ENCODE measurements around the gene SERPING1.

The SERPING1 gene

DNA sequence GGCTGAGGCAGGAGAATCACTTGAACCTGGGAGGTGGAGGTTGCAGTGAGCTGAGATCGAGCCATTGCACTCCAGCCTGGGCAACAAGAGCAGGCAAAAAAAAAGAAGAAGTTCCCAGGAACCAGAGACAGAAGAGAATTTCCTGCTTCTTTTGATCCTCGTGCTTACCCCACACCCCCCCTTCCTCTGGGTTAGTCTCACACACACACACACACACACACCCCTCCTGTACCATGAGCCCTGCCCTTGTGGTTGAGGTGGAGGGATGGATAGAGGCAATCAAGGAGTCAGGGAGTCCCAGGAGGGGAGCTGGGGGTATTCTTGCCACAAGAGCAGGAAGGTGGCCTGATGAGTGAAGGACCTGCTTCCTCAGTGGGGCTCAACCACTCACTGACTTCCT lies 25.9 kb upstream of the SERPING1 start:
- peaks cover 7% of the 10 kb centered on the region; the same call in 1 of the 2 replicates for H3K4me1 ChIP-seq (ENCODE audit: insufficient read depth, low read length)
- no peaks in the 10 kb centered on the region for H3K36me3 ChIP-seq (ENCODE audit: insufficient read depth, low read length)
- H3K9ac ChIP-seq (ENCODE audit: low read depth, low read length): no peak overlapping the region
- H3K9me3 ChIP-seq (ENCODE audit: control insufficient read depth, insufficient read depth, low read length): no peaks in the 10 kb centered on the region

DNA sequence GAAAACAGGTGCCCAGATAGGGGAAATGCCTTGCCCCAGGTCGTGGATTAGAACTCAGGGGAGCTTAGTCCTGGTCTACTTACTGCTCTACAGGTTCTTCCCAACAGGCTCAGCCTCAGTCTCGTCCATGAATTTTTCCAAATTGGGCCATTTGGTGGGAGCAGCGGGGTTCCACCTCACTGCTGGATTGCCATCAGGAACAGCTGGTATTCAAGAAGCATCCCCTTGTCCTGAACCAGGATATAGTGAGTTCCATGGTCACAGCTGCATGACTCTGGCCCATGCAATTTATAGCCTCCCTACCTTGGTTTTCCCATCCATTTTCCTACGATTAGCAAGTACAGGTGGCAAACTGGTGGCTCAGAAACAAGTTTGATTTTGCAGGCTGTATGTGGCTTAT lies 23.4 kb upstream of the SERPING1 start:
- Histone ChIP-seq H3K4me1 (ENCODE audit: insufficient read depth, low read length) (peaks cover 7% of the 10 kb centered on the region; the same call in 1 of the 2 replicates), H3K9me3 (ENCODE audit: control insufficient read depth, insufficient read depth, low read length) (no peaks in the 10 kb centered on the region), H3K9ac (ENCODE audit: low read depth, low read length) (no peak overlapping the region), H3K36me3 (ENCODE audit: insufficient read depth, low read length) (no peaks in the 10 kb centered on the region)

DNA sequence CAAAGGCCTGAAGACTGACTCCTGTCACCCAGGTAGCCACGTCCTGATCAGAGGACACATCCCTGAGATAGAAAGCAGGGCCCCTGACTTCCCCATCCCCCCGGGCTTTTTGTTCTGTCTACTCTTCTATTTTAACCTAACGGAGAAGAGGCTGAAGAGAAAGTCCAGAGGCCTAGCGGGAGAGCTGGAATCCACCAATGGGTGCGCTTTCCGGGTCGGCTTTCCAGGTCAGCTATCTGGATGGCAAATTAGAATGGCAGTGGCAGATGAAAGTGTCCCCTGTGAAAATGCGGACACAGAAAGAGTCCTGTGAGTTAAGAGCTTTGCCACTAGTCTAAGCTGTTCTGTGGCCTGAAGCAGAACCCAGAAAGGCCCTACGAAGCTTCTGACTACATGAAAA lies 13.1 kb upstream of the SERPING1 start:
- Histone ChIP-seq H3K36me3 (ENCODE audit: insufficient read depth, low read length) (no peaks in the 10 kb centered on the region), H3K9me3 (ENCODE audit: control insufficient read depth, insufficient read depth, low read length) (0 out of 2 replicates have a peak, but pooled peaks cover 3% of the 10 kb centered on the region), H3K9ac (ENCODE audit: low read depth, low read length) (no peak overlapping the region), H3K4me1 (ENCODE audit: insufficient read depth, low read length) (peaks cover 5% of the 10 kb centered on the region; the same call in 1 of the 2 replicates)

DNA sequence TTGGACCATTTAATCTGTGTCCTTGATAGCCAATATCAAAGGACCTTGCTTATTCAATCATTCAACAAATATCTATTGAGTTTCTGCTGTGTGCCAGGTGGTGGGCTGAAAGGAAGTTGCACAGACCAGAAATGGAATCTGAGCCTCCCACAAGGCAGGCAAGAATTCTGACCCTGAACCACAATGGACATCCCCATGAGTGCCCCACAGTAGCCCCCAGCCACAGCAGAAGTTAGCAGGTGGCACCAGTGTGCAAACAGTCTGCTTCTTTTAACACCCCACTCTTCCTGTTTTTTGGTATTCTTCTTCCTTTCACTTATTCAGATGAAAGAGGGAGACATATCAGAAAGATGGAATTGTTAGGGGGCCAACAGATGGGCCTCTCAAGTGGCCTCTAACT lies 12.2 kb upstream of the SERPING1 start:
- Histone ChIP-seq H3K4me1 (ENCODE audit: insufficient read depth, low read length) (peaks cover 5% of the 10 kb centered on the region; the same call in 1 of the 2 replicates), H3K36me3 (ENCODE audit: insufficient read depth, low read length) (no peaks in the 10 kb centered on the region), H3K9me3 (ENCODE audit: control insufficient read depth, insufficient read depth, low read length) (0 out of 2 replicates have a peak, but pooled peaks cover 3% of the 10 kb centered on the region), H3K9ac (ENCODE audit: low read depth, low read length) (no peak overlapping the region)

DNA sequence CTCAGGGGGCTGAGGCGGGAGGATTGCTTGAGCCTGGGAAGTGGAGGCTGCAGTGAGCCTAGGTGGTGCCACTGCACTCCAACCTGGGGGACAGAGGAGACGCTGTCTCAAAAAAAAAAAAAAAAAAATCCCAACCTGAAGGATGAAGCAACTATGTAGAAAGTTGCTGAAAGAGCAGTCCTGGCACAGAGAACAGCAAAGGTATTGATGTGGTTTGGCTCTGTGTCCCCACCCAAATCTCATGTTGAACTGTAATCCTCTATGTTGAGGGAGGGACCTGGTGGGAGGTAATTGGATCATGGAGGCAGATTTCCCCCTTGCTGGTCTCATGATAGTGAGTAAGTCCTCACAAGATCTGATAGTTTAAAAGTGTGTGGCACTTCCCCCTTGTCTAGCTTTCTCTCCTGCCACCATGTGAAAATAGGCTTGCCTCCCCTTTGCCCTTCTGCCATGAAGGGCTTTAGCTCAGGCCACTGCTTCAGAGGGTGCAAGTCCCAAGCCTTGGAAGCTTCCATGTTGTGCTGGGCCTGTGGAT lies 10.7 kb upstream of the SERPING1 start:
- 0 out of 2 replicates have a peak, but pooled peaks cover 3% of the 10 kb centered on the region for H3K9me3 ChIP-seq (ENCODE audit: control insufficient read depth, insufficient read depth, low read length)
- H3K36me3 ChIP-seq (ENCODE audit: insufficient read depth, low read length): no peaks in the 10 kb centered on the region
- peaks cover 5% of the 10 kb centered on the region; the same call in 1 of the 2 replicates for H3K4me1 ChIP-seq (ENCODE audit: insufficient read depth, low read length)
- H3K9ac ChIP-seq (ENCODE audit: low read depth, low read length): no peak overlapping the region

DNA sequence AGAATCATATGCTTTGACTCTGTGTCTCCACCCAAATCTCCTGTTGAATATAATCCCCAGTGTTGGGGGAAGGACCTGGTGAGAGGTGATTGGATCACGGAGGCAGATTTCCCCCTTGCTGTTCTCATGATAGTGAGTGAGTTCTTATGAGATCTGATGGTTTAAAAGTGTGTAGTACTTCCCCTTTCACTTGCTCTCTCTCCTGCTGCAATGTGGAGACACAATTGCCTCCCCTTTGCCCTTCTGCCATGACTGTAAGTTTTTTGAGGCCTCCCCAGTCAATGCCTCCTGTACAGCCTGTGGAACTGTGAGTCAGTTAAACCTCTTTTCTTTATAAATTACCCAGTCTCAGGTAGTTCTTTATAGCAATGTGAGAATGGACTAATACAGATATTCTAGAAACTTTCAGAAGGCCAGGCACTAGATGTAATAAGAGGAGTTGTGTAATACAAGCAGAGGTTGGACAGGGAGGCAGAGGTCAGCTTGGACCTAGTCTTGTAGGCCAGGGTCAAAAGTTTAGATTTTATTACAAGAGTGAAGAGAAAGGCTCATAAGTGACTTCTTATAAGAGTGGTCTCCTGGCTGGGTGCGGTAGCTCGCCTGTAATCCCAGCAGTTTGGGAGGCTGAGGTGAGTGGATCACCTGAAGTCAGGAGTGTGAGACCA lies 9.3 kb upstream of the SERPING1 start:
- no peak overlapping the region for H3K9ac ChIP-seq (ENCODE audit: low read depth, low read length)
- 0 out of 2 replicates have a peak, but pooled peaks cover 3% of the 10 kb centered on the region for H3K9me3 ChIP-seq (ENCODE audit: control insufficient read depth, insufficient read depth, low read length)
- H3K4me1 ChIP-seq (ENCODE audit: insufficient read depth, low read length): peaks cover 5% of the 10 kb centered on the region; the same call in 1 of the 2 replicates

DNA sequence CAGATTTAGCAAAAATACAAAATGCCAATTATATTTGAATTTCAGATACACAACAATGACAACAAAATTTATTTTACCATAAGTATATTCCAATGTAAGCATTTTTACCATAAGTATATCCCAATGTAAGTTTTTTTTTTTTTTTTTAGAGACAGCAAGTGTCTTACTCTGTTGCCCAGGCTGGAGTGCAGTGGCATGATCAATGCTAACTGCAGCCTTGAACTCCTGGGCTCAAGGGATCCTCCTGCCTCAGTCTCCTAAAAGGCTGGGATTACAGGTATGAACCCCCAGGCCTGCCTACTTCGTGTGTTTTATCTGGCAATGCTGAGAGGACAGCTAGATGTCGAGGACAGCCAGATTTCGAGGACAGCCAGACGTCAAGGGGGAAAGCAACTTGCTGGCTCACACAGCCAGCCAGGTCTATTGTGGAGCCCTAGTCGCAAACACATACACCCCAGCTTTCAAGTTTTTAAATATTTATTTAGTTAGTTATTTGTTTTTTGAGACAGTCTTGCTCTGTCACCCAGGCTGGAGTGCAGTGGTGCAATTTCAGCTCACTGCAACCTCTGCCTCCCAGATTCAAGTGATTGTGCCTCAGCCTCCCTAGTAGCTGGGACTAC lies 1.1 kb upstream of the SERPING1 start:
- H3K9ac ChIP-seq (ENCODE audit: low read depth, low read length): no peak overlapping the region
- H3K4me1 ChIP-seq (ENCODE audit: insufficient read depth, low read length): peaks cover 17% of the 10 kb centered on the region
- no peaks in the 10 kb centered on the region for H3K9me3 ChIP-seq (ENCODE audit: control insufficient read depth, insufficient read depth, low read length)
- H3K36me3 ChIP-seq (ENCODE audit: insufficient read depth, low read length): no peaks in the 10 kb centered on the region

More for the DNA sequence above, 9.3 kb upstream of the SERPING1 start:
- H3K36me3 ChIP-seq (ENCODE audit: insufficient read depth, low read length): no peaks in the 10 kb centered on the region

DNA sequence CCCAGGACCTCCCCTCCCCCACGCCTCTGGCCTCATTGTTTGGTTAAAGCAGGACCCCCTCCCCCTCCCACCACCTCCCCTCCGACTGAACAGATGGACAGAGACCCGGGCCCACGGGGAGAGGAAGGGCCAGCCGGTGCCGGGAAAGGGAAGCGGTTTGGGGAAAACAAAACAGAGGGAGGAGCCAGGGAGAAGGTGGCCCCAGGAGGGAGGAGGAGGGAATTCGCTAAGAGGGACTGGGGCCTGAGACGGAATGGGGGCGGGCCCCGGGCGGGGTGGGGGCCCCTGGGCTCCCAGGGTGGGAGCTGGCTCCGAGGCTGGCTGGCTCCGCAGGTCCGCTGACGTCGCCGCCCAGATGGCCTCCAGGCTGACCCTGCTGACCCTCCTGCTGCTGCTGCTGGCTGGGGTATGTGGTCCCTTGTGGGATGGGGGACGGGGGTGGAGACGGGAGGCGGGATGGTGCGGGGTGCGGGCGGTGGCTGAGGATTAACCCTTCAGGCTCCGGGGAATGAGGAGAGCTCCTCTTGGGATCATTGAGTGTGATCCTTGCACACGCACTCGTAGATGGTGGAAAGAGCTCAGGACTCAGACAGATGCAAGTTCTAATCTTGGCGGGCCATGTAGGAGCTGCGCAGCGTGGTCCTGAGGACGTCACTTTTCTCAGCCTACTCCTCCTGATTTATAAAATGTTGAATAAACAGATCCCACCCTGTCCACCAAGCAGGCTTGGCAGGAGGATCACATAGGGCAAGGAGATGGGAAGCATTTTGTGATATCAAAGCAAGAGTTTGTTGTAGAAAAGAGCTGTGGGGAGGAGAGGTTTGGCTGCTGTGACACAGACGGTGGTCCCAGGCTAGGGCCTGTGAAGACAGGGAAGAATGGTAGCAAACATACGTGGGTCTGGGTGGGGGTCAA lies 688 bp downstream of the SERPING1 start:
- peak overlapping the region; percentile 46; the same call in 1 of the 2 replicates for H3K9ac ChIP-seq (ENCODE audit: low read depth, low read length)
- H3K4me1 ChIP-seq (ENCODE audit: insufficient read depth, low read length): peaks cover 17% of the 10 kb centered on the region
- H3K36me3 ChIP-seq (ENCODE audit: insufficient read depth, low read length): no peaks in the 10 kb centered on the region
- H3K9me3 ChIP-seq (ENCODE audit: control insufficient read depth, insufficient read depth, low read length): no peaks in the 10 kb centered on the region

DNA sequence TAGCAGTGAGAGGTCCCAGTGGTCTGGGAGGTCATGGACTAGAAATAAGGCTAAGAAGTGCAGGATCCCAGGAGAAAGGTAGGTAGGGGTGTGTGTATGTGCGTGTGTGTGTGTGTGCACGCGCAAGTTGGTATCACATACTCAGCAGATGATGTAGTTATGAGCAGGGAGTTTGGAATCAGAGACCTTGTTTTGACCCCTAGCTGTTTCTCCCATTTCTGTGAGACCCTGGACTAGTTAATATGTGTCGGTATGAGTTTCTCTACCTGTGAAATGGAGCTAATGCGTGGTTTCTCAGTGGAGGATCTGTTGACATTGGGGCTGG lies 1.3 kb downstream of the SERPING1 start:
- no peaks in the 10 kb centered on the region for H3K9me3 ChIP-seq (ENCODE audit: control insufficient read depth, insufficient read depth, low read length)
- H3K4me1 ChIP-seq (ENCODE audit: insufficient read depth, low read length): peaks cover 17% of the 10 kb centered on the region
- H3K36me3 ChIP-seq (ENCODE audit: insufficient read depth, low read length): no peaks in the 10 kb centered on the region
- H3K9ac ChIP-seq (ENCODE audit: low read depth, low read length): peak overlapping the region; percentile 46; the same call in 1 of the 2 replicates

DNA sequence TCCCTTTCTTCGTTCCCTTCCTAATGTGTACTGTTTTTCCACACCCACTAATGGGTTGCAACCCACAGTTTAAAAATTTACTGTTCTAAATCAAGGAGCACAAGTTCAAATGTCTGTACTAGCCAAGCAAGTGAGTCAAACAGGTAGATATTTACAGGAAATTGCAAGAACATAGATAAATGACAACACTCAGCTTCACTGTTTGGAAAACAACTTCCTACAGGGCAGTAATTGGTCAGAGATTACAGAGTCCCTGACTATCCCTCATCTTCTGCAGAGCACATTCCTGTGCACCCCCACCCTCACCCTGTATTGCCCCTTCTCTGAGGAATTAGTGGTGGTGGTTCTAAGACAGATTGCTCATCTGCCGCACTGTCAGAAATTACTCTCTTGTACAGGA lies 1.9 kb downstream of the SERPING1 start:
- Histone ChIP-seq H3K4me1 (ENCODE audit: insufficient read depth, low read length) (peaks cover 17% of the 10 kb centered on the region), H3K36me3 (ENCODE audit: insufficient read depth, low read length) (no peaks in the 10 kb centered on the region), H3K9me3 (ENCODE audit: control insufficient read depth, insufficient read depth, low read length) (no peaks in the 10 kb centered on the region), H3K9ac (ENCODE audit: low read depth, low read length) (no peak overlapping the region)

DNA sequence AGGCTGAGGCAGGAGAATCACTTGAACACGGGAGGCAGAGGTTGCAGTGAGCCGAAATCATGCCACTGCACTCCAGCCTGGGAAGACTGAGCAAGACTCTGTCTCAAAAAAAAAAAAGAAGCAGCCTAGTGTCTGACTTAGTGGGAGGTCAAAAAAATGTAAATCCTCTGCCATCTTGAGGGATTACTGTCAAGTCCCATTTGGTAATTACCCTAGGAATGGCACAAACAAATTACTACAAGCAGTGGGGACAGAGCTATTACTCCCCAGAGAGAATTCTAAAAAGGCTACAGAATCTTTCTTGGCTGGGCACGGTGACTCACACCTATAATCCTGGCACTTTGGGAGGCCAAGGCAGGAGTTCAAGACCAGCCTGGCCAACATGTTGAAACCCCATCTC lies 3.8 kb downstream of the SERPING1 start:
- no peak overlapping the region for H3K9ac ChIP-seq (ENCODE audit: low read depth, low read length)
- H3K9me3 ChIP-seq (ENCODE audit: control insufficient read depth, insufficient read depth, low read length): no peaks in the 10 kb centered on the region
- H3K4me1 ChIP-seq (ENCODE audit: insufficient read depth, low read length): peaks cover 12% of the 10 kb centered on the region
- H3K36me3 ChIP-seq (ENCODE audit: insufficient read depth, low read length): no peaks in the 10 kb centered on the region

DNA sequence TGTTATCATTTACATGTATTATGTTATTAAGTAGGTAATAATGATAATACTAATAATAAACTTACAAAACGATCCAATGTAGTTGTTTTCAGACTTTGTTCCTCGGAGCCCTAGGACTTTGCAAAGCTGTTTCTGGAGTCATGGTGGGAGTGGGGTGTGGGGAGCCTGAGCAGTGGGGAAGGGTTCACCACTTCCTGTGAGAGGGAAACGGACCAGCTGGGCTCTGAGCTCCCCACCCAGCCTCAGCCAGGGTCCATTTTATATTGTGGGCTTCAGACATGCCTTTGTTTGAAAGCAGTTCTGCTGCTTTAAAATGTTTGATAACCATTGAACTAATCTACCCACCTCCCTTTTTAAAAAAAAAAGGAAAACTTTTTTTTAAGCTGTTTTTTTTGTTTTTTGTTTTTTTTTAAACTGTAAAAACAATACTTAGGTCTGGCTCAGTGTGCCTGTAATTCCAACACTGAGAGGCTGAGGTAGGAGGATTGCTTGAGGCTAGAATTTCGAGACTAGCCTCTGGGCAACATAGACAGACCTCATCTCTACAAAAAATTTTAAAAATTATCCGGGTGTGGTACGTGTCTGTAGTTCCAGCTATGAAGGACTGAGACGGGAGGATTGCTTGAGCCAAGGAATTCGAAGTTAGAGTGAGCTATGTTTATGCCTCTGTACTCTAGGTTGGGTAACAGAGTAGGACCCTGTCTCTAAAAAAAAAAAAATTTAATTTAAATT lies 7.0 kb downstream of the SERPING1 start:
- Histone ChIP-seq H3K9me3 (ENCODE audit: control insufficient read depth, insufficient read depth, low read length) (no peaks in the 10 kb centered on the region), H3K36me3 (ENCODE audit: insufficient read depth, low read length) (no peaks in the 10 kb centered on the region), H3K9ac (ENCODE audit: low read depth, low read length) (no peak overlapping the region), H3K4me1 (ENCODE audit: insufficient read depth, low read length) (peaks cover 3% of the 10 kb centered on the region)

DNA sequence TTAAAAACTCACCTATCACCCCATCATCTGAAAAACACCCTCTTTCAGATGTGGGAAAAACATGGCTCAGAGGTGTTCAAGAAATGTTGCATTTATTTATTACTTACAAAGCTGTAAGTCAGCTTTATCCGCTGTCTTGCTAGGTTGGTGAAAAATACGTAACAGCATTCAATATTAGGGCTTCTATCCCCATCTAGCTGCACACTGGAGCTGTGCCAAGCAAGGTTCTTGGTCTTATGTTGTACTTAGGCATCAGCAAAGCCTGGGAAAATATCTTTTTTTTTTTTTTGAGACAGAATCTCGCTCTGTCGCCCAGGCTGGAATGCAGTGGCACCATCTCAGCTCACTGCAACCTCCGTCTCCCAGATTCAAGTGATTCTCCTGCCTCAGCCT lies 7.5 kb downstream of the SERPING1 start:
- H3K9me3 ChIP-seq (ENCODE audit: control insufficient read depth, insufficient read depth, low read length): no peaks in the 10 kb centered on the region

DNA sequence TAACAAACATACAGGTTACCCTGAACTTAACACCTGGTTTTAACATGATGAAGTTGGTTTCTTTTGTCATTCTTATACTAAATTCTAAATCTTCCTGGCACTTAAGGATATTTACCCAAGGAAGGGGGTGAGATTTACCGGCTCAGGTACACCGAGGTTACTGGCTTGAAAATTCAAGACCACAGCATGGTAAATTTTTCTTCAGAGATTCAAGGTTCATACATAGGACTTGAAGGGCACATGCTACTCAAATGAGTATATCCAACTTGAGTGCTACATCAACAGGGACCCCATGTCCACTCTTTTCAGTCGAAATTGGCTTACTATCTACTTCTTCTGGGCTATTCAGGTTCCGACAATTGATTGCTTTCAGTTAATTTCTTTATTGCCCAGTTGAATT lies 12.7 kb downstream of the SERPING1 start:
- H3K9me3 ChIP-seq (ENCODE audit: control insufficient read depth, insufficient read depth, low read length): no peaks in the 10 kb centered on the region
- no peak overlapping the region for H3K9ac ChIP-seq (ENCODE audit: low read depth, low read length)
- H3K4me1 ChIP-seq (ENCODE audit: insufficient read depth, low read length): peaks cover 13% of the 10 kb centered on the region; the same call in 1 of the 2 replicates
- H3K36me3 ChIP-seq (ENCODE audit: insufficient read depth, low read length): peaks cover 6% of the 10 kb centered on the region; the same call in 1 of the 2 replicates

More for the DNA sequence above, 7.5 kb downstream of the SERPING1 start:
- H3K36me3 ChIP-seq (ENCODE audit: insufficient read depth, low read length): peaks cover 3% of the 10 kb centered on the region; the same call in 1 of the 2 replicates
- no peak overlapping the region for H3K9ac ChIP-seq (ENCODE audit: low read depth, low read length)
- peaks cover 3% of the 10 kb centered on the region for H3K4me1 ChIP-seq (ENCODE audit: insufficient read depth, low read length)

Measured in ES-I3 (cell line).